HG02571 (cell line): ENCODE results near the gene TARBP1.
"Not testable (repeated sequence)": the region's sequence is repeated elsewhere in the genome, so short reads cannot be mapped to it uniquely, and the experiment has no call there.

Experiments
- ATAC-seq: cut with Tn5 transposase; IDR thresholded peaks from one replicate; pipeline ENCODE4 v1.9.1; 2021; ENCODE audit warnings: mild to moderate bottlenecking, moderate library complexity; ENCODE audit not compliant: unreplicated experiment

Gene TARBP1

DNA sequence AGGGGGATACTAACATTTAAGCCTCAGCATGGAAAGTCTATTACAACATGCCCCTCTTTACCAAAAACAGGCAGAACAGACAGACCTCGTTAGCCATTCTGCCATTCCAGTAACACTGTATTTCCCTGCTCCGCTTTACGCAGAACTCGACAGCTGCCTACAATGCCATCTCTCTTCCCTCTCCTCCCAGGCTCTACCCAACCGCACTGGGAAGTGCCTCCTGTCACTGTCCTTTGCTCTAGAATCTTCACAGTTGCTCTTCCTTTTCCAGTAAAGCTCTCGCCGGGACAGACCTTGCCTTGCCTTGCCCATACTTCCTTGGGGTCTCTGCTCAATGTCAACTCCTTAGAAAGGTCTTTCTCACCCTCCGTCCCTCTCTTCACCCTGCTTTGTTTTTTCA is 82.9 kb downstream of the TARBP1 start:
- ATAC-seq = no peak

DNA sequence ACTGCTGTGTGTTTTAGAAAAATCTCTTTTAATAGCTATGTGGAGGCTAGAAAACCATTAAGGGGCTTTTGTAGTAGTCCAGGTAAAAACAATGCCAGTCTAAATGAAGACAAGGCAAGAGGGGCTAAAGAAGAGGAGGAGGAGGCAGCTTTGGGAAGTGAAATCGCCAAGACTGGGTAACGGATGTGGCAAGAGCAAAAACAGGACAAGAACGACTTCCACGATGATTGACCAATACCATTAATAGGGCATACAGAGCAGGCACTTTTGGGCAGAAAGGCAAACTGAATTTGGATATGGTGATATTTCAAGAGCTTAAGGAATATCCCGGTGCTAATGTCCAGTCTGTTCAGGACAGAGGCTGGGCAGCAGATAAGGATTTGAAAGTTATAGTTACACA is 83.7 kb downstream of the TARBP1 start:
- no peak for ATAC-seq

GRCh38 chr1:234393190-234393589 is 85.8 kb downstream of the TARBP1 start:
- no peak for ATAC-seq

- ATAC-seq = no peak
These were observed 90.9 kb downstream of the TARBP1 start for GRCh38 chr1:234388094-234388493.

- ATAC-seq = no peak
These were observed 92.9 kb downstream of the TARBP1 start for GRCh38 chr1:234386122-234386521.

DNA sequence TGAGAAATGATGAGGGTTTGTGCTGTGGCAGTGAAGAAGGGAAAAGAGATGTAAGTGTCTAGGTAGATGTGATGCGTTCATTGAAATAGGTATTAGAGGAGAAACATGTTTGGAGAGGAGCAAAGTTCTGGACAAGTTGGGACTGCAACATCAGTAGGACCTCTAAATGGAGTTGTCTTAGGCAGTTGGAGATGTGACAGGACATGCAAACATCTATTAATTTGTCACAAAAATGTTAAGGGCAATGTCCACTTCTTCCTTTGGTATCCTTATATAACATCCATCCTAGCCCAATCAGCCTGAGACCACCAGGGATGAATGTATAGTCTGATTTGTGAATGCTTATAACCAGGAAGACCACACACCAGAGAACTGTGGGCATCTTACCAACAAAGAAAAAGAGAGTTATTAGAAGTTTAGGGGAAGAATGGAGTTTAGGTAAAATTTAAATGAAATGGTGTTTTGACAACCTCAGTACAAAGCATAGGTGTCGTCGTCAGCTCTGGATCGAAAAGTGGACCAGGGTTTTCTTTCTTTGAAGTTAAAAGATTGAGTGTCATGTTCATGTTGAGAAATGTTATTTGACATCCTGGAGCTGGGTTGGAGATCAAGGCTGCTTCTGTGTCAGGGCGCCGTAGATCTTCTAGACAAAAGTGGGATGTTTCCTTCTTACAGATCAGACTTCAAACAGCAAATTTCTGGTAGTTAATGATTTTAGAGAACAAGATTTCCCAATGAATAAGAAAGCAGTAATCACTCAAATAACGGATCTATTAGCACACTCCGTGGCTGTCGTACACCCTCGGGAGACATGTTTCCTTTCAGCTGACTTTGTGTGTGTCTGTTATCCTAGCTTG is 97.1 kb downstream of the TARBP1 start:
- ATAC-seq = no peak

- ATAC-seq = not testable (repeated sequence)
These were observed 99.3 kb downstream of the TARBP1 start for GRCh38 chr1:234379591-234380109.

- ATAC-seq = no peak
These were observed 103.3 kb downstream of the TARBP1 start for GRCh38 chr1:234375672-234376071.

GRCh38 chr1:234373959-234374254 is 105.1 kb downstream of the TARBP1 start:
- ATAC-seq = peak; percentile 26

DNA sequence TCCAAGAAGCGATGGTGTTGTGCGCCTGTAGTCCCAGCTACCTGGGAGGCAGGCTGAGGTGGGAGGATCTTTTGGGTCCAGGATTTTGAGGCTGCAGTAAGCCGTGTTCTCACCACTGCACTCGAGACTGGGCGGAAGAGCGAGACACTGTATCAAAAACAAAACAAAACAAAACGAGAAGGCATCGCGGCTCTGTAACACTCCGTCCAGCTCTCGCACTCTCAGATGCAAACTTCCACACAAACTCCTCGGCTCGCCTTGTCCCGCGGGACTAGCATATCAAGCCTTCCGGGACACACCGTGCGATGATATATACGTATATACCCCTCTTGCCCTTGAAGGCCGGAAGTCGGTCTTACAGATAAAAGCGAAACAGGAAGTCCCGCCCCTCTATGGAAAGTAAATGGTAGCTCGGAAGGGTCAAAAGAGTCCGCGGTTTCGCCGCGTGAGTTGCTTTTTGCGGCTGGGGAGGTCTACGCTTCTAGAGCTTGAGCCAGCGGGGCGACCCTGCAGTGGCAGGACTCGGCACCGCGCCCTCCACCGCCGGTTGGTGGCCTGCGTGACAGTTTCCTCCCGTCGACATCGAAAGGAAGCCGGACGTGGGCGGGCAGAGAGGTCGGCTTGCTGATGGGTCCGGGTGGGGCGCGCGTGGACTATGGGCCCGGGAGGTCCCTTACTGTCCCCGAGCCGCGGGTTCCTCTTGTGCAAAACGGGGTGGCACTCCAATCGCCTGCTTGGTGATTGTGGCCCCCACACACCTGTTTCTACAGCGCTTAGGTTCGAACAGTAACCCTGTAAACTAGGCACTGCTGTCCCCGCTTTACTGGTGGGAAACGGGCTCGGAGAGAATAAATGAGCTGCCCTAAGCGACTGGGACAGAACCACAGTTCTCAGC is 105.7 kb downstream of the TARBP1 start, which contains the start of gene COA6:
Gene COA6, plus strand, starts transcription at position 393 of the 895 bp plus-strand sequence. Its CDS starts 11 bp downstream, at position 404.
- peak; percentile 90 for ATAC-seq

- ATAC-seq = no peak
These were observed 106.8 kb downstream of the TARBP1 start for GRCh38 chr1:234372011-234372757.

GRCh38 chr1:234371414-234371813 is 107.6 kb downstream of the TARBP1 start:
- no peak for ATAC-seq

DNA sequence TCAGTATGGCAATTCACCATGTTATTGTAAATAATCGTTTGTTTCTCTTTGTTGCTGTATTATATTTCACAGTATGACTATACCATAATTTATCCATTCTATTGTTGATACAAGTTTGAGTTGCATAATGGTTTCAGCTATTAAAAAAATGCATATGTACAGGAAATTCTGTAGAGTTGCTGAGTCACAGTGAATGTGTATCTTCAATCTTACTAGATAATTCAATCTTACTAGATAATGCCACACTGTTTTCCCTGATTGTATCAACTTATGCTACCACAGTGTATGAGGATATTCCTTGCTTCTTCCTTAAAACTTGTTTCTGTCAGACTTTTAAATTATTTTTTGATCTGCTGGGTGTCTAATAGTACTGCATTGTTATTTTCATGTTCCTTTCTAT is 109.2 kb downstream of the TARBP1 start:
- no peak for ATAC-seq

DNA sequence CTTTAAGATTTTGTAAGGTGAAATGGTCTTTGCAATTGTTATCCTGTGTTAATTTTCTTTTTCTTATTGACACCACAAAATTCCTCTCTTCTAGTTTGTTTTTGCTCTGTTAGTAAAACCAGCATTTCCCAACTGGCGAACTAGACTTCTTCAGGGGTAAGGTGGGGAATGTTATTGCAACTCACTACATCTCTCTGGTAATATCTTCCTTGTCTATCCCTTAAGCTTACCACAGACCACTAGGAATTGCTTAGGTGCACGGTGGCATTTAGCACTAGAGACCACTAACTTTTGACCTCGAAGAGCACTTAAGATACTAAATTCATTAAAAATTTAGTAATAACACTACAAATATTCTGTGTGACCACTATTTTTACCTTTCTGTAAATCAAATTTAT is 109.9 kb downstream of the TARBP1 start:
- ATAC-seq = no peak

DNA sequence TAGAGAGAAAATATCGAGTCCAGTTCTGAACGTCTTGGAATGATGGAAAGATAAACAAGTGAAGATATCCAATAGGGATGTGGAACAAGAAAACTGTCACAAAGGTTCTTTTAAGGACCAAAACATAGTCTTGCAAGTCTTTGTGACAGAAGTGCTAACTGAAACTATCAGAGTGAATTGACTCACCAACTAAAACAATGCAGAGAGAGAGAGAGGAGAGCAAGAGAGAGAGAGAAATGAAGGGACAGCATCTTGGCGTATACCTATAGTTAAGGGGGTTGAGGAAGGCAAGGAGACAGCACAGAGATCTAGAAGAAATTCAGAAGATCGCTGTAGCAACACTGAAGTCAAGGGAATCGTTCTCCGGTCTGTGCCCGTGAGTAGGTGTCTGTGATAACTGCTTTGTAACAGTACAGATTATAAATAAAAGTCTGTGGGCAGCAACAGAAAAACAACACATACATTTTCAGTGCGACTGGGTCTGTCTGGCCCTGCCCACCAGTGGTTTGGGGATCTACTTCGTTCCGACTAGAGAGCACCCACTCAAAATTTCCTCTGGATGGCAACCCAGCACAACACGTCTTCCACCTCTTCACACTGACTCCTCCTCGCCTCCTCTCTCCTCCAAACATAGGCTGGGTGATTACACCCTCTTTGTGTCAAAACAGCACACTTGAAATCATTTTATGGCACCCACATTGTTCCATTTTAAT is 110.5 kb downstream of the TARBP1 start:
- no peak for ATAC-seq

- no peak for ATAC-seq
These were observed 116.4 kb downstream of the TARBP1 start for GRCh38 chr1:234362558-234362957.

DNA sequence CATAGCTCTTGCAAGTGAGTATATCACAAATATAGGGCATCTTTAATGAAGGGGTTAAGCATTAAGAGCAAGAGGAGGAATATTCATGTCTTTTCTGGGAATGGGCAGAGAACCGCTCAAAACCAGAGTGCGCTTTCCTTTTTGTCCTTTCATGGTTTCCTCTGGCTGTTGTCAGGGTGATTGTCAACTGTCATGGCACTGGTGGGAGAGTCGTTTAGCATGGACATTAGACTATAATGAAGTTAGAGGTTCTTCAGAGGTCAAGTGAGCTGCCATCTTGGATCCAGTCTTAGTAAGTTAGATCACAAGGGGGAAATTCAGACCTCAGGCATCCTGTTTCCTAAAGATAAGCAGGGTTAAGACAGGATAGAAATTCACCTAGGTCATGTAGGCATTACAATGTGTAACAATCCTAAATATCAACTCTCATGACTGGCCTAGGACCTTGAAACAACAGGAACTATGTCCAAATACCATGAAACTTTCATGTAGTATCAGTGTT is 117.8 kb downstream of the TARBP1 start:
- no peak for ATAC-seq

DNA sequence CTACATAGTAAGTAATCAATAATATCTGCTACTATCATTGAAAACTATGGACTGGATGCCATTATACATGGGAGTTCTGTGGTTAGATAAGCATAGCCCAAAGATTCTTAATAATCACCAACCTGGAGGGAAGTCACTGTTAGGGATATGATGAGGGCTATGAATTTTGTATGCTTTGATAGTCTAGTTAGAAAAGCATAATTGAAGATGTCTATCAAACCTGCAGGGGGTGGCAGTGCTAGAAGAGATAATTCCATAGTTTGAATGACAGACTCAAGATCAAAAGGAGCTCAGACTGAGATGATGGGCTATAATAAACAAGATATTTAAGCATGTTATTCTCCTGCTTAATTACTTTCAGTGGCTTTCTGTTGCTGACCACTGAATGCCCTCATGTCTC is 121.1 kb downstream of the TARBP1 start:
- ATAC-seq = no peak

DNA sequence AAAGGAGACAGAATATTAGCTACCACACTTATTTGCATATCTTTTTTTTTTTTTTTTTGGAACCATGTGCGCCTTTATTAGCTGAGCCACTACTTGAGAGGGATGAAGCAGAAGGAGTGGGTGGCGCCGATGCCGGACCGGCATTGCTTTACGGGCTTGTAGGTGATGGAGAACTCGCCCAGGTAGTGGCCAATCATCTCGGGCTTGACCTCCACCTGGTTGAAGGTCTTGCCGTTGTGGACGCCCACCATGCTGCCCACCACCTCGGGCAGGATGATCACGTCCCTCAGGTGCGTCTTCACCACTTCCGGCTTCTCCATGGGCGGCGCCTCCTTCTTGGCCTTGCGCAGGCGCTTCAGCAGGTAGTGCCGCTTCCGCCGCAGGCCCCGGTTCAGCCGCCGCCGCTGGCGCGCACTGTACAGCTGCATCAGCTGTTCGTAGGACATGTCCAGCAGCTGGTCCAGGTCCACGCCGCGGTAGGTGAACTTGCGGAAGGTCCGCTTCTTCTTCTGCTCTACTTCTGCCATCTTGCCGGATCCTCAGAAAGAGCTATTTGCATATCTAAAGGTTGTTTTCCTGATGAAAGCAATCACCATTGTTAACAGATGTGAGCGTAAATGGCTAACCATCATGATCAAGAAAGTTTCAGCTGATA is 122.2 kb downstream of the TARBP1 start:
- ATAC-seq = not testable (repeated sequence)
